Measurements from ENCODE around the gene LONP1. TPM values are rescaled to one million over a fixed set of nuclear protein-coding genes. Genes with fewer than 3 reads are reported as not detected.

LONP1 gene
- total RNA-seq, 2 experiments from 2014 or later, result 277 to 287 TPM

- peaks cover 38% of the 10 kb centered on the region for H3K36me3 Mint-ChIP-seq
- H3K27ac Mint-ChIP-seq, result no peak overlapping the region
- H3K9me3 Mint-ChIP-seq, result no peaks in the 10 kb centered on the region
- no peak for DNase-seq
- no peaks in the 10 kb centered on the region for H3K4me1 Mint-ChIP-seq
- no peaks in the 10 kb centered on the region for H3K27me3 Mint-ChIP-seq
- no peak overlapping the region for H3K4me3 Mint-ChIP-seq
These were observed 19.4 kb downstream of the LONP1 start for GRCh38 chr19:5700455-5701092.

GRCh38 chr19:5698635-5699422 is 21.1 kb downstream of the LONP1 start:
- DNase-seq, result no peak
- H3K9me3 Mint-ChIP-seq, result no peaks in the 10 kb centered on the region
- H3K27me3 Mint-ChIP-seq, result no peaks in the 10 kb centered on the region
- H3K4me1 Mint-ChIP-seq, result no peaks in the 10 kb centered on the region
- peak overlapping the region; percentile 34 for H3K27ac Mint-ChIP-seq
- peak overlapping the region; percentile 42 for H3K4me3 Mint-ChIP-seq
- peaks cover 45% of the 10 kb centered on the region for H3K36me3 Mint-ChIP-seq

GRCh38 chr19:5697890-5698634 is 21.9 kb downstream of the LONP1 start:
- H3K27ac Mint-ChIP-seq, result no peak overlapping the region
- H3K4me1 Mint-ChIP-seq, result peaks cover 3% of the 10 kb centered on the region
- DNase-seq, result no peak
- no peaks in the 10 kb centered on the region for H3K9me3 Mint-ChIP-seq
- peaks cover 45% of the 10 kb centered on the region for H3K36me3 Mint-ChIP-seq
- H3K4me3 Mint-ChIP-seq, result no peak overlapping the region
- no peaks in the 10 kb centered on the region for H3K27me3 Mint-ChIP-seq

GRCh38 chr19:5697022-5697889 is 22.7 kb downstream of the LONP1 start:
- Mint-ChIP-seq H3K36me3 (peaks cover 52% of the 10 kb centered on the region), H3K27ac (peak overlapping the region; percentile 81), H3K4me3 (no peak overlapping the region), H3K4me1 (peaks cover 7% of the 10 kb centered on the region), H3K27me3 (peaks cover 2% of the 10 kb centered on the region), H3K9me3 (no peaks in the 10 kb centered on the region)
- DNase-seq, result no peak

GRCh38 chr19:5696196-5697021 is 23.5 kb downstream of the LONP1 start:
- H3K27ac Mint-ChIP-seq, result peak overlapping the region; percentile 81

GRCh38 chr19:5695649-5696195 is 24.2 kb downstream of the LONP1 start:
- peaks cover 7% of the 10 kb centered on the region for H3K27me3 Mint-ChIP-seq
- DNase-seq, result no peak
- H3K4me3 Mint-ChIP-seq, result no peak overlapping the region
- H3K9me3 Mint-ChIP-seq, result no peaks in the 10 kb centered on the region
- H3K36me3 Mint-ChIP-seq, result peaks cover 57% of the 10 kb centered on the region
- peak overlapping the region; percentile 60 for H3K27ac Mint-ChIP-seq
- H3K4me1 Mint-ChIP-seq, result peaks cover 12% of the 10 kb centered on the region

More at GRCh38 chr19:5696196-5697021, 23.5 kb downstream of the LONP1 start:
- Mint-ChIP-seq H3K36me3 (peaks cover 57% of the 10 kb centered on the region), H3K4me3 (no peak overlapping the region), H3K4me1 (peaks cover 11% of the 10 kb centered on the region), H3K27me3 (peaks cover 7% of the 10 kb centered on the region), H3K9me3 (no peaks in the 10 kb centered on the region)
- no peak for DNase-seq

GRCh38 chr19:5694956-5695648 is 24.8 kb downstream of the LONP1 start:
- peaks cover 13% of the 10 kb centered on the region for H3K27me3 Mint-ChIP-seq
- peaks cover 18% of the 10 kb centered on the region for H3K4me1 Mint-ChIP-seq

GRCh38 chr19:5694167-5694955 is 25.6 kb downstream of the LONP1 start:
- Mint-ChIP-seq H3K27ac (peak overlapping the region; percentile 73), H3K4me3 (peak overlapping the region; percentile 99), H3K36me3 (peaks cover 59% of the 10 kb centered on the region), H3K27me3 (peaks cover 15% of the 10 kb centered on the region), H3K9me3 (no peaks in the 10 kb centered on the region), H3K4me1 (peaks cover 21% of the 10 kb centered on the region)
- no peak for DNase-seq

More at GRCh38 chr19:5694956-5695648, 24.8 kb downstream of the LONP1 start:
- peak overlapping the region; percentile 61 for H3K4me3 Mint-ChIP-seq
- peak overlapping the region; percentile 60 for H3K27ac Mint-ChIP-seq
- no peaks in the 10 kb centered on the region for H3K9me3 Mint-ChIP-seq
- no peak for DNase-seq
- H3K36me3 Mint-ChIP-seq, result peaks cover 60% of the 10 kb centered on the region

- Mint-ChIP-seq H3K27me3 (peaks cover 15% of the 10 kb centered on the region), H3K4me1 (peaks cover 21% of the 10 kb centered on the region), H3K27ac (peak overlapping the region; percentile 99), H3K36me3 (peaks cover 54% of the 10 kb centered on the region), H3K4me3 (peak overlapping the region; percentile 99), H3K9me3 (no peaks in the 10 kb centered on the region)
- peak; percentile 43 for DNase-seq
These were observed 26.5 kb downstream of the LONP1 start for GRCh38 chr19:5693195-5694166.

GRCh38 chr19:5692723-5693194 is 27.2 kb downstream of the LONP1 start:
- Mint-ChIP-seq H3K27ac (peak overlapping the region; percentile 99), H3K9me3 (no peaks in the 10 kb centered on the region), H3K4me3 (peak overlapping the region; percentile 99), H3K27me3 (peaks cover 15% of the 10 kb centered on the region), H3K36me3 (peaks cover 55% of the 10 kb centered on the region), H3K4me1 (peaks cover 21% of the 10 kb centered on the region)
- DNase-seq, result no peak

GRCh38 chr19:5691822-5692722 is 27.9 kb downstream of the LONP1 start:
- peak overlapping the region; percentile 99 for H3K4me3 Mint-ChIP-seq

More at GRCh38 chr19:5691822-5692722, 27.9 kb downstream of the LONP1 start:
- DNase-seq, result peak; percentile 34
- peaks cover 15% of the 10 kb centered on the region for H3K27me3 Mint-ChIP-seq
- H3K36me3 Mint-ChIP-seq, result peaks cover 53% of the 10 kb centered on the region
- H3K4me1 Mint-ChIP-seq, result peaks cover 21% of the 10 kb centered on the region
- no peaks in the 10 kb centered on the region for H3K9me3 Mint-ChIP-seq
- H3K27ac Mint-ChIP-seq, result peak overlapping the region; percentile 99
